Measurements from ENCODE around the gene COPG2. TPM values are rescaled to one million over a fixed set of nuclear protein-coding genes. Genes with fewer than 3 reads are reported as not detected.
"Not testable (repeated sequence)": the region's sequence is repeated elsewhere in the genome, so short reads cannot be mapped to it uniquely, and the experiment has no call there.

Gene COPG2
- total and polyA plus RNA-seq, 9 donors: 23.8 to 64.1 (median 42.3) TPM

GRCh38 chr7:130544356-130544755 is 124.2 kb downstream of the COPG2 start:
- H3K27me3 ChIP-seq: no peaks in the 10 kb centered on the region
- H3K4me1 ChIP-seq (ENCODE audit: insufficient read depth): no peaks in the 10 kb centered on the region
- intact Hi-C loops (cut with DNase I): no loop called here
- H3K4me3 ChIP-seq: no peak overlapping the region
- TF ChIP-seq CTCF (IDR thresholded peaks at IDR 0.05) (no peak), EP300 (IDR thresholded peaks at IDR 0.05) (no peak), POLR2A (IDR thresholded peaks at IDR 0.05) (no peak)
- WGBS, 3 donors: 95 to 98% (median 96%) methylated on average over 1 of the region's 1 CpG
- H3K27ac ChIP-seq: no peak overlapping the region
- H3K36me3 ChIP-seq: no peaks in the 10 kb centered on the region
- DNase-seq: no peak
- no peaks in the 10 kb centered on the region for H3K9me3 ChIP-seq

GRCh38 chr7:130543487-130544010 is 125.0 kb downstream of the COPG2 start:
- Histone ChIP-seq H3K36me3 (no peaks in the 10 kb centered on the region), H3K4me1 (ENCODE audit: insufficient read depth) (no peaks in the 10 kb centered on the region), H3K4me3 (no peak overlapping the region), H3K27me3 (no peaks in the 10 kb centered on the region), H3K9me3 (no peaks in the 10 kb centered on the region), H3K27ac (no peak overlapping the region)
- no peak for DNase-seq
- WGBS, 3 donors: 92 to 98% (median 93%) methylated on average over 2 of the region's 2 CpGs
- intact Hi-C loops (cut with DNase I): no loop called here
- no peak for TF ChIP-seq CTCF (IDR thresholded peaks at IDR 0.05)
- no peak for TF ChIP-seq EP300 (IDR thresholded peaks at IDR 0.05)
- TF ChIP-seq POLR2A (IDR thresholded peaks at IDR 0.05): no peak

GRCh38 chr7:130542297-130542696 is 126.3 kb downstream of the COPG2 start:
- H3K4me1 ChIP-seq (ENCODE audit: insufficient read depth); H3K27ac ChIP-seq; H3K9me3 ChIP-seq; intact Hi-C loops (cut with DNase I); H3K27me3 ChIP-seq; DNase-seq; H3K36me3 ChIP-seq; H3K4me3 ChIP-seq: not testable (repeated sequence)
- 72 to 94% (median 73%) methylated on average over 4 of the region's 4 CpGs for WGBS, 3 donors

- H3K4me1 ChIP-seq (ENCODE audit: insufficient read depth); H3K27me3 ChIP-seq; H3K27ac ChIP-seq; H3K9me3 ChIP-seq; H3K36me3 ChIP-seq; DNase-seq; H3K4me3 ChIP-seq; intact Hi-C loops (cut with DNase I): not testable (repeated sequence)
- WGBS, 3 donors: 88 to 90% (median 89%) methylated on average over 7 of the region's 7 CpGs
These were observed 127.3 kb downstream of the COPG2 start for GRCh38 chr7:130541287-130541686.

GRCh38 chr7:130537894-130538293 is 130.7 kb downstream of the COPG2 start:
- H3K4me1 ChIP-seq (ENCODE audit: insufficient read depth); H3K27me3 ChIP-seq; DNase-seq; H3K36me3 ChIP-seq; H3K4me3 ChIP-seq; H3K27ac ChIP-seq; H3K9me3 ChIP-seq; intact Hi-C loops (cut with DNase I): not testable (repeated sequence)
- 88 to 92% (median 91%) methylated on average over 6 of the region's 6 CpGs for WGBS, 3 donors

GRCh38 chr7:130529417-130529816 is 139.1 kb downstream of the COPG2 start:
- Histone ChIP-seq H3K4me1 (ENCODE audit: insufficient read depth) (no peaks in the 10 kb centered on the region), H3K36me3 (no peaks in the 10 kb centered on the region), H3K9me3 (no peaks in the 10 kb centered on the region), H3K27ac (no peak overlapping the region), H3K27me3 (no peaks in the 10 kb centered on the region), H3K4me3 (no peak overlapping the region)
- TF ChIP-seq POLR2A (IDR thresholded peaks at IDR 0.05) (no peak), CTCF (IDR thresholded peaks at IDR 0.05) (no peak), EP300 (IDR thresholded peaks at IDR 0.05) (no peak)
- intact Hi-C loops (cut with DNase I): no loop called here
- no peak for DNase-seq
- WGBS, 3 donors: 84 to 97% (median 94%) methylated on average over 2 of the region's 2 CpGs

- H3K36me3 ChIP-seq; DNase-seq; H3K4me3 ChIP-seq; H3K27me3 ChIP-seq; H3K4me1 ChIP-seq (ENCODE audit: insufficient read depth); H3K27ac ChIP-seq; H3K9me3 ChIP-seq; intact Hi-C loops (cut with DNase I): not testable (repeated sequence)
- 82 to 89% (median 84%) methylated on average over 15 to 17 of the region's 17 CpGs for WGBS, 3 donors
These were observed 140.7 kb downstream of the COPG2 start for GRCh38 chr7:130527752-130528355.
